ENCODE data around the gene FAM228A.
"Not testable (repeated sequence)": the region's sequence is repeated elsewhere in the genome, so short reads cannot be mapped to it uniquely, and the experiment has no call there.

The FAM228A gene

GRCh38 chr2:24174851-24175277 is at the start of gene FAM228A:
Gene FAM228A, plus strand, starts transcription at chr2:24175053. Its CDS starts 428 bp downstream, at chr2:24175481.
- no peak for TF ChIP-seq CTCF (IDR thresholded peaks at IDR 0.05; ENCODE audit: borderline replicate concordance, insufficient read depth, low read depth, low read length)
- no peak within 1 kb of the TSS for H3K4me3 ChIP-seq (ENCODE audit: low read depth, low read length)

- no peak overlapping the region for H3K4me3 ChIP-seq (ENCODE audit: low read depth, low read length)
- TF ChIP-seq CTCF (IDR thresholded peaks at IDR 0.05; ENCODE audit: borderline replicate concordance, insufficient read depth, low read depth, low read length) = no peak
These were observed 48.9 kb upstream of the FAM228A start for GRCh38 chr2:24125956-24126355.

GRCh38 chr2:24132543-24132942 is 42.3 kb upstream of the FAM228A start:
- no peak overlapping the region for H3K4me3 ChIP-seq (ENCODE audit: low read depth, low read length)
- no peak for TF ChIP-seq CTCF (IDR thresholded peaks at IDR 0.05; ENCODE audit: borderline replicate concordance, insufficient read depth, low read depth, low read length)

- not testable (repeated sequence) for H3K4me3 ChIP-seq (ENCODE audit: low read depth, low read length)
These were observed 34.5 kb upstream of the FAM228A start for GRCh38 chr2:24140305-24140704.

- no peak for TF ChIP-seq CTCF (IDR thresholded peaks at IDR 0.05; ENCODE audit: borderline replicate concordance, insufficient read depth, low read depth, low read length)
- no peak overlapping the region for H3K4me3 ChIP-seq (ENCODE audit: low read depth, low read length)
These were observed 27.5 kb upstream of the FAM228A start for GRCh38 chr2:24147364-24147763.

GRCh38 chr2:24152413-24153197 is 22.2 kb upstream of the FAM228A start:
- no peak for TF ChIP-seq CTCF (IDR thresholded peaks at IDR 0.05; ENCODE audit: borderline replicate concordance, insufficient read depth, low read depth, low read length)

GRCh38 chr2:24153478-24153877 is 21.4 kb upstream of the FAM228A start:
- no peak for TF ChIP-seq CTCF (IDR thresholded peaks at IDR 0.05; ENCODE audit: borderline replicate concordance, insufficient read depth, low read depth, low read length)
- H3K4me3 ChIP-seq (ENCODE audit: low read depth, low read length) = no peak overlapping the region

More at GRCh38 chr2:24152413-24153197, 22.2 kb upstream of the FAM228A start:
- H3K4me3 ChIP-seq (ENCODE audit: low read depth, low read length) = no peak overlapping the region
